ENCODE results near the gene CRLF2. TPM values are rescaled to one million over a fixed set of nuclear protein-coding genes. Genes with fewer than 3 reads are reported as not detected.
"Not testable (repeated sequence)": the region's sequence is repeated elsewhere in the genome, so short reads cannot be mapped to it uniquely, and the experiment has no call there.

CRLF2 gene
- polyA plus RNA-seq (ENCODE audit: insufficient read length in 3 of 3) = under 1 TPM in 1 of 3 donors, not detected in 2; 0.10 TPM
- long read RNA-seq, donor 1, partial matches to known transcripts = 15 of 20 reads
- long read RNA-seq, donor 1, other reads (novel, unspliced or antisense) = 5 of 20 reads
- long read RNA-seq, donor 2 = 0 reads
- long read RNA-seq, donor 3 = 0 reads
- long read RNA-seq, donor 4 = 0 reads
- long read RNA-seq, donor 5 = 0 reads
- long read RNA-seq, donor 6 = 0 reads
- long read RNA-seq, donor 7 = 0 reads
- long read RNA-seq, donor 8, partial matches to known transcripts = 6 of 6 reads
- long read RNA-seq, donor 8, other reads (novel, unspliced or antisense) = 0 of 6 reads
- long read RNA-seq, donor 9 = 0 reads
- long read RNA-seq, donor 10 = 0 reads
- long read RNA-seq, donor 11, partial matches to known transcripts = 7 of 7 reads
- long read RNA-seq, donor 11, other reads (novel, unspliced or antisense) = 0 of 7 reads
- long read RNA-seq, donor 12 = 0 reads
- long read RNA-seq, donor 13 = 0 reads
- long read RNA-seq, donor 14 = 0 reads
- long read RNA-seq, donor 15 = 0 reads
- long read RNA-seq, donor 16 = 0 reads

- no peak for DNase-seq
Measured at GRCh38 chrX:1212532-1212931, at the start of gene CRLF2. CRLF2 (minus strand) TSS chrX:1212649; CDS start chrX:1212634, 15 bp downstream.

- DNase-seq = not testable (repeated sequence)
Measured at GRCh38 chrX:1261771-1262170, 49.3 kb upstream of the CRLF2 start.

- no peak for DNase-seq
Measured at GRCh38 chrX:1261285-1261684, 48.8 kb upstream of the CRLF2 start.

GRCh38 chrX:1252861-1253260 is 40.4 kb upstream of the CRLF2 start:
- DNase-seq = no peak

GRCh38 chrX:1249101-1249887 is 36.8 kb upstream of the CRLF2 start:
- DNase-seq = no peak

GRCh38 chrX:1248331-1249061 is 36.0 kb upstream of the CRLF2 start:
- DNase-seq = peak; percentile 66

GRCh38 chrX:1246816-1247215 is 34.4 kb upstream of the CRLF2 start:
- no peak for DNase-seq

GRCh38 chrX:1244164-1245076 is 32.0 kb upstream of the CRLF2 start:
- DNase-seq = no peak

- DNase-seq = no peak
Measured at GRCh38 chrX:1242891-1243402, 30.5 kb upstream of the CRLF2 start.

- DNase-seq = not testable (repeated sequence)
Measured at GRCh38 chrX:1240551-1240950, 28.1 kb upstream of the CRLF2 start.

- no peak for DNase-seq
Measured at GRCh38 chrX:1239681-1240142, 27.3 kb upstream of the CRLF2 start.

- DNase-seq = no peak
Measured at GRCh38 chrX:1231850-1232465, 19.5 kb upstream of the CRLF2 start.

GRCh38 chrX:1228101-1228500 is 15.7 kb upstream of the CRLF2 start:
- not testable (repeated sequence) for DNase-seq

GRCh38 chrX:1226249-1226648 is 13.8 kb upstream of the CRLF2 start:
- DNase-seq = no peak

GRCh38 chrX:1224954-1225353 is 12.5 kb upstream of the CRLF2 start:
- no peak for DNase-seq

- no peak for DNase-seq
Measured at GRCh38 chrX:1223242-1223600, 10.8 kb upstream of the CRLF2 start.

GRCh38 chrX:1222531-1223241 is 10.2 kb upstream of the CRLF2 start:
- no peak for DNase-seq

GRCh38 chrX:1221296-1221845 is 8.9 kb upstream of the CRLF2 start:
- DNase-seq = no peak

- no peak for DNase-seq
Measured at GRCh38 chrX:1218286-1218685, 5.8 kb upstream of the CRLF2 start.
